DOHH2 (cell line): Measurements from ENCODE around the gene MYO1G.
"Not testable (repeated sequence)": the region's sequence is repeated elsewhere in the genome, so short reads cannot be mapped to it uniquely, and the experiment has no call there.

Source experiments
- H3F3A ChIP-seq: fragments of 200-600 bp; sonication (generic), shearing (Covaris generic); 2 replicates; pipeline ENCODE4 v1.6.0; 2016; ENCODE audit warnings: antibody characterized with exemption, mild to moderate bottlenecking; ENCODE audit not compliant: control insufficient read depth, insufficient read depth
- H3K27ac ChIP-seq: fragments of 200-600 bp; sonication (generic); 2 replicates; pipeline ENCODE4 v1.5.1; 2014; ENCODE audit warnings: low read depth, mild to moderate bottlenecking, low read length, moderate library complexity
- H3K27me3 ChIP-seq: fragments of 200-600 bp; sonication (generic); 2 replicates; pipeline ENCODE4 v1.6.1; 2014; ENCODE audit warnings: mild to moderate bottlenecking, low read length, mixed read lengths; ENCODE audit not compliant: control insufficient read depth
- H3K36me3 ChIP-seq: fragments of 200-600 bp; sonication (generic); 2 replicates; pipeline ENCODE4 v1.6.1; 2014; ENCODE audit warnings: mild to moderate bottlenecking, low read length, moderate library complexity, mixed read lengths; ENCODE audit not compliant: control insufficient read depth
- H3K4me1 ChIP-seq: fragments of 200-600 bp; sonication (generic); 2 replicates; pipeline ENCODE4 v1.6.1; 2014; ENCODE audit warnings: mild to moderate bottlenecking, low read length, mixed read lengths; ENCODE audit not compliant: control insufficient read depth
- H3K4me2 ChIP-seq: fragments of 200-600 bp; sonication (generic); 2 replicates; pipeline ENCODE4 v1.6.0; 2014; ENCODE audit warnings: mild to moderate bottlenecking, low read length, moderate library complexity
- H3K4me3 ChIP-seq: fragments of 200-600 bp; sonication (generic); 2 replicates; pipeline ENCODE4 v1.5.1; 2014; ENCODE audit warnings: mild to moderate bottlenecking, low read length, mixed read lengths
- H3K79me2 ChIP-seq: fragments of 200-600 bp; sonication (generic); 2 replicates; pipeline ENCODE4 v1.6.1; 2014; ENCODE audit warnings: mild to moderate bottlenecking, low read length, mixed read lengths; ENCODE audit not compliant: control insufficient read depth
- H3K9me2 ChIP-seq: fragments of 200-600 bp; sonication (generic); replicated peaks from 2 replicates; pipeline ENCODE4 v1.6.1; 2014; ENCODE audit warnings: mild to moderate bottlenecking, low read length, mixed read lengths; ENCODE audit not compliant: control insufficient read depth
- H3K9me3 ChIP-seq: fragments of 200-600 bp; sonication (generic); 2 replicates; pipeline ENCODE4 v1.6.1; 2014; ENCODE audit warnings: antibody characterized with exemption, low read length, mixed read lengths; ENCODE audit not compliant: control insufficient read depth, insufficient read depth
- H4K20me1 ChIP-seq: fragments of 200-600 bp; sonication (generic); 2 replicates; pipeline ENCODE4 v1.6.0; 2014; ENCODE audit warnings: low read depth, mild to moderate bottlenecking, antibody characterized with exemption, low read length, moderate library complexity; ENCODE audit not compliant: control insufficient read depth, insufficient read depth
- EZH2phosphoT487 ChIP-seq: fragments of 200-600 bp; sonication (generic); IDR thresholded peaks from 2 replicates; pipeline ENCODE4 v1.6.1; 2017; ENCODE audit warnings: borderline replicate concordance, mild to moderate bottlenecking, antibody characterized with exemption, low read length, moderate library complexity, mixed read lengths
- TF ChIP-seq, protein P1 (sequence below): fragments of 200-600 bp; sonication (generic); IDR thresholded peaks from one replicate; pipeline ENCODE4 v1.5.1; 2014; ENCODE audit warnings: antibody characterized with exemption, mild to moderate bottlenecking, low read depth, low read length; ENCODE audit not compliant: poor library complexity, severe bottlenecking

MYO1G gene

DNA sequence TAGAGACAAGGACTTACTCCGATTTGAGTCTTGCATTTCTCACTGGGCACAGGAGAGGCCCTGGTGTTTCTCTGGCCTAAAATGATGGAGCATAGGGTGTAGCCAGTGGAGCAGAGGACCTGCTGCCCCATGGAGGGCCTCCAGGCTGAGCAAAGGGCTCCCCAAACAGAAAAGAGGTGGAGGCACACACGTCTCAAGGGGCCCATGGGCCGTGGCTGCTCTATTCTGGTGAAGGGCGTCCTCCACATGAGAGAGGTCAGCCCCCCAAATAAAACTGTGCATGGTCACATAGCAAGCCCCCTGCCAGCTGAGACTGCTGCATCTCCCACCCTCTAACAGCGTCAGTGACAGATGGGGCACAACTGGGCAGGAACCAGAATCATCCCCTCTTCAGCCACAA lies 41.4 kb downstream of the MYO1G start:
- Histone ChIP-seq H3K27me3 (peaks cover 39% of the 10 kb centered on the region), H3K36me3 (no peaks in the 10 kb centered on the region), H3K4me3 (no peak overlapping the region), H3K9me2 (no peaks in the 10 kb centered on the region), H3K27ac (no peak overlapping the region), H3F3A (no peaks in the 10 kb centered on the region), H3K9me3 (no peaks in the 10 kb centered on the region), H4K20me1 (no peaks in the 10 kb centered on the region), H3K79me2 (no peaks in the 10 kb centered on the region), H3K4me2 (no peak overlapping the region), H3K4me1 (no peaks in the 10 kb centered on the region)
- no peak for TF ChIP-seq EZH2phosphoT487
- TF ChIP-seq, protein P1, sequence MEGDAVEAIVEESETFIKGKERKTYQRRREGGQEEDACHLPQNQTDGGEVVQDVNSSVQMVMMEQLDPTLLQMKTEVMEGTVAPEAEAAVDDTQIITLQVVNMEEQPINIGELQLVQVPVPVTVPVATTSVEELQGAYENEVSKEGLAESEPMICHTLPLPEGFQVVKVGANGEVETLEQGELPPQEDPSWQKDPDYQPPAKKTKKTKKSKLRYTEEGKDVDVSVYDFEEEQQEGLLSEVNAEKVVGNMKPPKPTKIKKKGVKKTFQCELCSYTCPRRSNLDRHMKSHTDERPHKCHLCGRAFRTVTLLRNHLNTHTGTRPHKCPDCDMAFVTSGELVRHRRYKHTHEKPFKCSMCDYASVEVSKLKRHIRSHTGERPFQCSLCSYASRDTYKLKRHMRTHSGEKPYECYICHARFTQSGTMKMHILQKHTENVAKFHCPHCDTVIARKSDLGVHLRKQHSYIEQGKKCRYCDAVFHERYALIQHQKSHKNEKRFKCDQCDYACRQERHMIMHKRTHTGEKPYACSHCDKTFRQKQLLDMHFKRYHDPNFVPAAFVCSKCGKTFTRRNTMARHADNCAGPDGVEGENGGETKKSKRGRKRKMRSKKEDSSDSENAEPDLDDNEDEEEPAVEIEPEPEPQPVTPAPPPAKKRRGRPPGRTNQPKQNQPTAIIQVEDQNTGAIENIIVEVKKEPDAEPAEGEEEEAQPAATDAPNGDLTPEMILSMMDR: no peak

DNA sequence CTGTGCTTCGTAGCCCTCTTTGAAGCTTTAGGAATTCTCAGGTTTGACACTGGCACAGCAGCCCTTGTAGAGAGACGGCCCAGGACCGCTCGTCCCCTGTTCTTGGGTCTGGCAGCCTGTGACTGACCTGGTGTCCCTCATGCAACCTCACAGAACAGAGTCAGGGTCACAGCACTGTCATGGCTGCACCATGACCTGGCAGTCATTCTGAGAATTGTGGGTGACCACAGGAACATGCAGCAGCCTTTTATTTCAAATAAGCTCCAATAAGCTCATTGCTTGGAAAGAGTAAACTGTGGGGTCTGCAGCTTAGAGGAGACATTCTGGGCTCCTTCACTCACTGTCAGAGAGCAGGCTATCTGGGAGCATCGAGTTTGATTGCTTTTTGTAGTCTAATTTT lies 42.5 kb downstream of the MYO1G start:
- no peaks in the 10 kb centered on the region for H3K79me2 ChIP-seq
- no peak overlapping the region for H3K4me3 ChIP-seq
- peaks cover 39% of the 10 kb centered on the region for H3K27me3 ChIP-seq
- no peaks in the 10 kb centered on the region for H3K9me3 ChIP-seq
- H4K20me1 ChIP-seq: no peaks in the 10 kb centered on the region
- no peaks in the 10 kb centered on the region for H3F3A ChIP-seq
- no peak overlapping the region for H3K27ac ChIP-seq
- no peak for TF ChIP-seq EZH2phosphoT487
- TF ChIP-seq, protein P1: no peak
- no peaks in the 10 kb centered on the region for H3K9me2 ChIP-seq
- no peaks in the 10 kb centered on the region for H3K4me1 ChIP-seq
- H3K36me3 ChIP-seq: no peaks in the 10 kb centered on the region
- no peak overlapping the region for H3K4me2 ChIP-seq

DNA sequence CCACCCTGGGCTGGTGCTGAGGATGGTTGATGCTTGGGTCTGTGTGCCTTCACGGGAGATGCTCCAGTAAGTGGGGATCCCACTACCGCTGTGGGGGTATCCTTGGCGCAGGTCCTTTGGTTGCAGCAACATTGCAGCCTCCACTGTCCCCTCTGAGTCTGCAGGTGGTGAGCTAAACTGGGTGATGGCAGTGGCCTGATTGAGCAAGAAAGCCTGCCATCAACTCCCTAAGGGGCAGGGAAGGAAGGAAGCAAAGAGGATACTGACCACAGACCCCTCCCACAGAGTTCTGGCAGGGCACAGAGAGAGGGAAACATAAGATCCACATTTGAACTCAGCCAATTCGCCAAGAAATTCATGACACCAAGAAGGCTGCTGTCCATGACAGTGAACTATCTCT lies 43.2 kb downstream of the MYO1G start:
- H3K4me3 ChIP-seq: no peak overlapping the region
- H3K4me1 ChIP-seq: no peaks in the 10 kb centered on the region
- H3K9me2 ChIP-seq: no peaks in the 10 kb centered on the region
- no peaks in the 10 kb centered on the region for H3F3A ChIP-seq
- H4K20me1 ChIP-seq: no peaks in the 10 kb centered on the region
- no peaks in the 10 kb centered on the region for H3K79me2 ChIP-seq
- H3K4me2 ChIP-seq: no peak overlapping the region
- peaks cover 39% of the 10 kb centered on the region for H3K27me3 ChIP-seq
- H3K9me3 ChIP-seq: no peaks in the 10 kb centered on the region
- no peak for TF ChIP-seq EZH2phosphoT487
- TF ChIP-seq, protein P1: no peak
- H3K27ac ChIP-seq: no peak overlapping the region
- no peaks in the 10 kb centered on the region for H3K36me3 ChIP-seq

DNA sequence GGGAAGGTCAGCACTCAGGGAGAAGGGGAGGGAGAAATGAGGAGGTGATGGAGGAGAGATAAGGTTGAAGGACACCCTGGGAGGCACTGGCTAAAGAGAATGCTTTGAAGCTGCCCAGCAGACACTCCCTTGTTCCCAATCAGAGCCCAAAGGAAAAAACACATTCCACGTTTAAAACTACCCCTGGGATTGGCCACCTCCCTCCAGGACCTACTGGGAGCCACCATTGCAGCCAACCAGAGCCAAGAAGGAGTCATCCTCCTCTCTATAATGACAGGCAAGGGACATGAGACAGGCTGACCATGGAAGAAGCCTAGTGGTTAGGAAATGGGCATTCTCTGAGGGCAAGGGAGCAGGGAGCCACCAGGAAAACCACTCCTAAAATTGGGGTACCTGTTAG lies 43.8 kb downstream of the MYO1G start:
- H3K27me3 ChIP-seq: peaks cover 39% of the 10 kb centered on the region
- no peaks in the 10 kb centered on the region for H3K36me3 ChIP-seq
- H4K20me1 ChIP-seq: no peaks in the 10 kb centered on the region
- TF ChIP-seq, protein P1: no peak
- TF ChIP-seq EZH2phosphoT487: no peak
- H3K4me3 ChIP-seq: no peak overlapping the region
- no peaks in the 10 kb centered on the region for H3F3A ChIP-seq
- H3K4me1 ChIP-seq: no peaks in the 10 kb centered on the region
- no peaks in the 10 kb centered on the region for H3K9me3 ChIP-seq
- H3K4me2 ChIP-seq: no peak overlapping the region
- no peak overlapping the region for H3K27ac ChIP-seq
- H3K79me2 ChIP-seq: no peaks in the 10 kb centered on the region
- H3K9me2 ChIP-seq: no peaks in the 10 kb centered on the region

DNA sequence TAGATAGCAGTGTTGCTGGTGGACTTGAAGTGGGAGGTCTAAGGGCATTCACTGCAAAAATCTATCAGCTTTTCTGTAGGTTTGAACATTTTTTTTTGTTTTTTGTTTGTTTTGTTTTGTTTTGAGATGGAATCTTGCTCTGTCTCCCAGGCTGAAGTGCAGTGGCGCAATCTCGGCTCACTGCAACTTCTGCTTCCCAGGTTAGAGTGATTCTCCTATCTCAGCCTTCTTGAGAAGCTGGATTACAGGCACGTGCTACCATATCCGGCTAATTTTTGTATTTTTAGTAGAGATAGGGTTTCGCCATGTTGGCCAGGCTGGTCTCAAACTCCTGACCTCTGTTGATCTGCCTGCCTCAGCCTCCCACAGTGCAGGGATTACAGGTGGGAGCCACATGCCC lies 44.3 kb downstream of the MYO1G start:
- H3K27me3 ChIP-seq: peaks cover 36% of the 10 kb centered on the region
- not testable (repeated sequence) for H3K79me2 ChIP-seq, H3K27ac ChIP-seq, H3F3A ChIP-seq, H3K4me2 ChIP-seq, H3K9me2 ChIP-seq, H3K36me3 ChIP-seq, H3K4me1 ChIP-seq, H3K4me3 ChIP-seq, H3K9me3 ChIP-seq, H4K20me1 ChIP-seq
